Stimulated activated CD4-positive, alpha-beta T cell treated with anti-CD3 and anti-CD28 coated beads, Interleukin-4, amount 100 ng/mL, for 48 hours (primary cell): Measurements from ENCODE around the gene WDFY2.

Source experiments
- DNase-seq, 2 donors: peaks; one replicate each; pipeline ENCODE4 v3.0.0-alpha.2; 2020; ENCODE audit warnings: low read depth in 2 of 2

Gene WDFY2

DNA sequence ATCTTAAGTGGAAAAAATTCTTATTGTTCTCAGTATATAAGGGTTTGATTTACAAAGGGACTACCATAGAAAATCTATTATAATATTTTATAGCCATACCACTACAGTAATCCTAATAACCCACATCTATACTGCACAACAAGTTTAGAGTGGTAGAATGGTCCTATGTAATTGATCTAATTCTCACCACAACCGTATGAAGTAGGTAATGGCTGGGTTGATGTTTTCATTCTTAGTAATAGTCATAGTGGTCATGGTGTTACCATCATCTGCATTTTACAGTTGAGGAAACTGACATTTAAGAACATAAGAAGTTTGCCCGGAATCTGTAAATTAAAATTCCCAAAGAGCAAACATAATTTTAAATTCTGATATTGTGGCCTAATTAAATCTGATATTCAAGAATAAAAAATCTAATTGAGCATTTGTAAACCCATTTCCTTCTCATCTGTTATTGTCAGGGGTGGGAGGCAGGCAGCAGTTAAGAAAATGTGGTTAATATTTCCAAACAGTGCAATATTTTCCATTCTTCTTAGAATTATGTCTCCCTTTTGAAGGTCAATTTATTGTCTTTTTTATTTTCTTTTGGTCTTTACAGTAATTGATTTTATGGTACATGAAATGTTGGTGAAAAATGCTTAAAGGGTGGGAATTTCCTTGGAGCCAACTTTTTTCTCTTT lies 154.1 kb downstream of the WDFY2 start:
- no peak for DNase-seq

DNA sequence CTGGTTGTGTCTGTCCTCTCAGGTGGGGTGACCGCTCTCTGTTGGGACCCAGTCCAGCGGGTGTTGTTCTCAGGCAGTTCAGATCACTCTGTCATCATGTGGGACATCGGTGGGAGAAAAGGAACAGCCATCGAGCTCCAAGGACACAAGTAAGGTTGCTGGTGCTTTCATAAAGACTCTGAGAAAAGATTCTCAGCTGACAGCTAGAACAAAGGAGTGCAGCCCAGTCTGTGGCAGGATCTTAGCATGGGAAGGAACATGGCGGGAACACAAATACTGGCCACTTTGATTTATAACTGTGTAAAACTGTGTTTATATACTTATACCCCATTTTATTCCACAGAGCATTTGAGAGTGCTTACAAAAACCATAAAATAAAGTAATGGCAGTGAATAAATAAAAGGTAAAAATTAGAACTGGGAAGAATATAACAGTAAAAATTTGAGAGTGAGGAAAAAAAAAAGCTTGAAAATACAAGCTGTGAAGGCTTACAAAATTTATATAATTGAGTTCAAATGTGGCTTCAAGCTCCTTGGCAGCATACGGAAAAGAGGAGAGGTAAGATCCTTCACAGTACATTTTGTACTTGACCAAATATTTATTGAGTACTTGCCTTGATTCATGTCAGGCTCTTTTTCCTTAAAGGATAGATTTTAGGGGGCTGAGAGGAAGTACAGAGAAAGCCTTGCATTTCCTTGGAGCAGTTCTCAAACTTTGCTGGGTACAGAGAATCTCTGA lies 154.9 kb downstream of the WDFY2 start:
- DNase-seq: no peak

DNA sequence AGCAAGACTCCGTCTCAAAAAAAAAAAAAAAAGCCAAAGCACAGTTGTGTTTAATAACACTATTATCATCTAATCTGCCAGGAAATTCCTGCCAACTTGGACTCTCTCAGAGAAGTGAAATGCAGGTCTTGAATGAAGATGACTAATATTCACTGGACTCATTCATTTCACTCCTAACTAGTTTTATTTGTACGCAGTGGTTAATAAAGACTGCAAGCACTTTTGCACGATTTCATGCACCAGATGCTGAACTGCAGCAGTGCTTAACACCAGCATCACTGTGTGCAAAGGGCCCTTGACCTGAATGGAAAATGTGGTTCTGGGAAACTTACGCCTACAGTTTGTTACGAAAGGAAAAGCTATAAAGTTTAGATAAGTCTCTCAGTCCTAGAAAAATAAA lies 156.4 kb downstream of the WDFY2 start:
- no peak for DNase-seq

DNA sequence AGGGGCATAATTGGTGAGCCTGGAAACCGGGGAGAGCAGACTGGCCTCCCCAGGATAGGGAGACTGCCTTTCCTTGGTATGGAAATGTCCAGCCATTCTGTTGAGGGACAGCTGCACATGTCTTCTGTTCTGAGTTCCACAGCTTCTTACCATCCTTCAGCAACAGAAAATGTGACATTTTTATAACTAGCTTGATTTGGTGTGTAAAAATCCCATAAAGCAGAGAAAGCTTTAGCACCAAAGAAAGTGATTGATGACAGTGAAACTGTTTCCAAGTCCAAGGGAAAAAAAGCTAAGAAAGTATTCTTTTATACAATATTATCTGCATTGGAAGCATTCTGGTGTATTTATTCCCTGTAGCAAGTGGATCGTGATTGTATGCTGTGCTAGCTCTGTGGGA lies 157.8 kb downstream of the WDFY2 start:
- no peak for DNase-seq

DNA sequence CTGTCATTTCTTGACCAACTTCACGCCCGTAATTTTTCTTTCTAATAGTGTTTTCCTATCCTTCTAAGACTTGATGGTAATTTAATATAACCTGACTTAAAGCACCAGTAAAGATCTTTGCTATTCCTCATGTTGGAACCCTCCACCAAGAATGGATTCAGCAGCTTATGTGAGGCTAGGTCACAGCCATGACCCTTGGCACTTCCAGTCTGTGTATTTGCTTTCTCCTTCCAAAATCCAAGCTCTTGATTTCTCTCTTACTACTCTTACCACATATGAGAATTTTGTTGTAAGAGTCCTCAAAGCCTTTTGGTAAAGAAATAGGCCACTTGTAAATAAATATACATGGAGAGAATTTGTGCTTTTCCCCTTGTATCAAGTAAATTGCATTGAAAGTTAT lies 158.3 kb downstream of the WDFY2 start:
- no peak for DNase-seq

- no peak for DNase-seq
Observed at GRCh38 chr13:51745243-51745642, 161.0 kb downstream of the WDFY2 start.

DNA sequence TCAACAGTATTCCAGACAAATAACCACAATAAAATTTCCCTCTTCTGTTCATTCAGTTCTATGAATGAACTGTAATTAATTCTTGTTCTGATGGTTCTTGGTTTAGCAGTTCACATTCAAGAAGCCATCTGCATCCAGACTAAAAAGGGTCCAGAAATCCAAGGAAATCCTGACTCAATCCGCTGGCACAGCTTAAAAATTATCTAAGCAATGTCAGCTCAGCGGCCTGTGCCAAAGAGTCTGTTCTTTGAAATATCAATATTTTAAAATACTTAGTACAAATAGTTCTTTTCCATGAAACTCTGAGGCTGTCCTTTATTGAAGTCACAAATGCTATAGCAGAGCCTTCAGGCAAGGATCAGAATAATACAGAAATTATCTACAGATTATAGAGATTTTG lies 162.5 kb downstream of the WDFY2 start:
- no peak for DNase-seq

GRCh38 chr13:51747438-51748434 lies 163.5 kb downstream of the WDFY2 start:
- no peak for DNase-seq

- no peak for DNase-seq
Observed at GRCh38 chr13:51756651-51757050, 172.4 kb downstream of the WDFY2 start.

GRCh38 chr13:51758691-51759090 lies 174.4 kb downstream of the WDFY2 start:
- no peak for DNase-seq

DNA sequence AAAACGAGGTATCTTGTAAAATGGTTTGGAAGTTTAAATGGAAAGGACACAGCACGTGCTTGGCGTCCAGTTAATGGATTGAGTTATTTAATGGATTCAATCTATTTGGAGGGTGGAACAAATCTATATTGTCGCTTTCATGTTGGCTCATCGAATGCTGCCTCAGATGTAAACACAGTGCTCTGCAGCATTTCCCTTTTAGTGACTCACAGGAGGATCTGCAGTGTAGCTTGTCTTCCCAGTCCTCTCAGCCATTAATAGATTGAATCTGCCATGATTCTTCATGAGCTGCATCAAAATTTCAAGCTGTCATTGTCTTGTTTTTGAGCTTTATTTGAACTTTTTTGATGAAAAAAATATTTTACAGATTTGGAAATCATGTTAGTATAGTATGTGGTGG lies 175.0 kb downstream of the WDFY2 start:
- DNase-seq: no peak

DNA sequence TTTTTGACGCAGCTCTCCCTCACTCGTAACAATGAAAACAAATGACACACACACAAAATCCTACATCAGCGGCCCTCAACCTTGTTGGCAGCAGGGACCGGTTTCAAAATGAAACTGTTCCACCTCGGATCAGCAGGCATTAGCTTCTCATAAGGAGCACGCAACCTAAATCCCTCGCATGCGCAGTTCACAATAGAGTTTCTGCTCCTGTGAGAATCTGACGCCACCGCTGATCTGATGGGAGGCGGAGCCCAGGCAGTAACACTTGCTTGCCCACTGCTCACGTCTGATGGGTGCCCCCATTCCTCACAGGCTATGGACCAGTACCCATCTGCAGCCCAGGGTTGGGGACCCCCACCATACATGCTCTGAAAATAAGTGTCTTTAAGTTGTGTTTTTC lies 176.3 kb downstream of the WDFY2 start:
- no peak for DNase-seq

DNA sequence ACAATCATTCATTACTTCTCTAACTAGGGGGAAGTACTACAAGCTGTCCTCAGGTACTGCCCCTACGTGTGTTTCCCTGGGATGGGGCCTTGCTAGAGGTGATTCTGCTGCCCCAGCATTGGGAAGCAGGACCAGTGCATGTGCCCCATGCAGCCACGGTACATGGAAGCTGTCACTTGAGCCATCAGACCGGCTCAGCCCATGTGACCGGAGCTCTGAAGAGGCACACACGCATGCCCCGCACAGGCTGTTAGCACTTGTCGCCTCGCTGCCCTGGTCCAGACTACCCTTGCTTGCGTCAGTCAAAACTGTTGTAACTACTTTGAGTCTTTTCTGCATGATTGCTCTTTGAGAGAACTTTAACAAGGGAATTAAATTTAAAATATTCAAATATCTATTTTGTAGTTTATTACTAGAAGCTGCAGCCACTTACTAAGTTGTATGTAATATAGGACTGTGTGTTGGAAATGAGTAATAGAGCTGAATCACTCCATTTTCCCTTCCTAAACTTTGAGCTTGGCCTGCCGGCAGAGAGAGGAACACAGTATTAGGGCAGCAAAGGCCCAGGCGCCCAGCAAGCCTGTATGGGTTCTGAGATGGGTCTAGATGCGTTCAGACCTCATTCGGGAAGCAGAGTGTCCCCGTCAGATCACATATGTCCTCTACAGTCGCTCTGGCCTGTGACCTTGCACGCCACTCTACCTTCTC lies 177.5 kb downstream of the WDFY2 start:
- no peak for DNase-seq

DNA sequence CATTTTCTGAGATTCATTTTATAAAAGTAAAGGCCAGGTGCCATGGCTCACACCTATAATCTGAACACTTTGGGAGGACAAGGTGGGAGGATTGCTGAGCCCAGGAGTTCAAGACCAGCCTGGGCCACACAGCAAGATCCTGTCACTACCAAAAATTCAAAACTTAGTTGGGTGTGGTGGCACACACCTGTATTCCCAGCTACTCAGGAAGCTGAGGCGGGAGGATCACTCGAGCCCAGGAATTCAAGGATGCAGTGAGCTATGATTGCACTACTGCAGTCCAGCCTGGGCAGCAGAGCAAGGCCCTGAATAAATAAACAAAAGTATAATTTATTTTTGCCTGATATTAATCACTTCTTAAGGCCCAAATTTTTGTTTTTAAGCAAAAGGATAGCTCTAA lies 179.2 kb downstream of the WDFY2 start:
- no peak for DNase-seq

DNA sequence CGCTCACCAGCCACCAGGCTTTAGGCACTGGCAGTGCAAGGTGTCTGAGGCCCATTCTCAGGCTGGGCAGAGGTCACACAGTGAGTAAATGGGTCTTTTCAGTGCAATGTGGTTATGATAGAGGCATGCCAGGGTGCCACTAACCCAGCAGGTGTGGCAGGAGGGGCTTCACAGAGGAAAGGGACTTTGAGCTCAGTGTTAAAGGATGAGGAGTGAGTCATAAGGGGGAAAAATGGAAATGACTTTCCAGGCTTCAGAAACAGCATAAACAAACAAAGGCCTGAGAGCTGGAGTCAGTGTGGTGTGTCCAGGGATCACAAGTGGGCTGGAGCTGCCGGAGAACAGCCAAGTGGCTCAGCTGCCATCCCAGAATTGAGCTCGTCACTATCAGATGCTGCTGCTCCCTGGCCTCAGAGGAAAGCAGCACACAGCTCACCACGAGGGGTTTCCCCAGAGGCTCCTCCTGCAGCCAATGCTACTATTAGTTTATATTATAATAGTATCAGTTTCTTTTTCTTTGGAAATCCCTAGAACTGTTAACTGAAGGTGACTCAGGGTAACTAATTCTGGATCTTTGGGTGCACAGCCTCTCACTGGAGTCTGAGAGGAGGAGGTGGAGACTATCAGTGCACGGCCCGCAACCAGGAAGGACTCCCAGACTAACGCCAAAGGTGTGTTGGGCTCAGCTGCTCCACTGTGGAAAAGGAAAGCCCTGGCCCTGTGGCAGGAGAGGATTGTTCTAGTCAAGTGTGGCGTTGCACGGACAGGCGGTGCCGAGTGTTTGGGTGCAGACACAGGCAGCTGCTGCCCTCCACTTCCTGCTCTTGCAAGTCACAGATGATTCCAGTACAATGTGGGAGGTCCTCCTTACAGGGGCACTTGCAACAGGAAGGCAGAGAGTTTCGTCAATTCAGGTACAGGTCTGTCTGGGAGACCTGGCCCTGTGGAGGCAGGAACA lies 180.2 kb downstream of the WDFY2 start:
- peak; percentile 43 to 64 for DNase-seq

DNA sequence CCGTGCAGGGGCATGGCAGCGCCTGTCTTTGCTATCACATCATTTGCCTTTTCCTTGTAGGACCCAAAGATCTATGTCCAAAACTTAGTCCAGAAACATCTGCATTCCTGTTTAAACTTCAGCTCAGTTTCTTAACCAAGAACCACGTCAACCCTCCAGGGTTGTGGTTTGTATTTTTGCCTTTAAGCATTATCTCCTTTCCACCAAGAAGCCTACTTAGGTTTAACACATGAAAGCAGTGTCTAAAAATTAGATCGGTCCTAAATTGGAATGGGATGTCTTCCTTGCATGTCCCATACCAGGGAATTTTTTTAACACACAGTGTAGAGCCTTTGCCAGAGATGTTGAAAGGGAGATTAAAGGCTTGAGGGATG lies 180.9 kb downstream of the WDFY2 start:
- no peak for DNase-seq

DNA sequence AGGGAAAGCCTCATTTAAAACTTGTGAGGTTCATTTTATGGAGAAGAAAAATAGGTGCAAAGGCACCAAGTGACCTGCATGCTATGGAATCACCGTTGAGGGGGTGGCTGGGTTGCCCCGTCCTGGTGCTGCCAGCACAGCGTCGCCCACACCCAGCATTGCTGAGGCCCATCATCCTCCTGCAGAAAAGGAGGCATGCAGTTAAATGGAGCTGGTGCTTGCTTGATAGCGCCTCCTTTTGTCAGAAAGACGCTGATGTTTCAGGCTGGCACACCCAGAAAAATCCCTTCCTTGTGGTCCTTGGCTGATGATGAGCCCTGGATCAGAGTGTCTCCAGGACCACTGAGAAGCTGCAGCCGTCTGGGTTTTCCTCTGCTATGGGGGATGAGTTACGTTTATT lies 182.8 kb downstream of the WDFY2 start:
- DNase-seq: no peak

DNA sequence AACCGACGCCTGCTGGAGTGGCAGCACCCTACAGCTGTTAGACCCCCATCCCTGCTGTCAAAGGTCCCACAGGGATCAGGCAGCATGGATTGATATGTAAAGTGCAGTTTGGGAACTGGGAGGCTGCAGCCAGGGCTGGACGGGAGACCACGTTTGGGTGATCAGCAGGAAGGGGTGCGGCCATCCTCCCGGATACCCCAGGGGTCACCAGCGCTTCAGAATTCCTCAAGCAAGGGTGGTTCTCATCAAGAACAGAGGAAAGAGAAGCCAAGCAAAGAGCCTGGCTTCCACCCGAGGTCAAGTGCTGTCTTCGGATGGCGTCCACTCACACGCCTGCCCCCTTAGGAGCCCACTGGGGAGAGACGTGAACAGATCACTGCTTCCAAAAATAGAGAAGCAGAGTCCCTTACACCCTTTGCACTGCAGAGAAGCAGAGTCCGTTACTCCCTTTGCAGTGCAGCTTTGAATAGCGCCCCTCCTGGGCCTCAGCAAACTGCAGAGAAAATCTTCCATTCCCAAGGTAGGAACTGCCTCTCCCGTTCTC lies 184.2 kb downstream of the WDFY2 start:
- DNase-seq: no peak

GRCh38 chr13:51768976-51769375 lies 184.7 kb downstream of the WDFY2 start:
- no peak for DNase-seq

DNA sequence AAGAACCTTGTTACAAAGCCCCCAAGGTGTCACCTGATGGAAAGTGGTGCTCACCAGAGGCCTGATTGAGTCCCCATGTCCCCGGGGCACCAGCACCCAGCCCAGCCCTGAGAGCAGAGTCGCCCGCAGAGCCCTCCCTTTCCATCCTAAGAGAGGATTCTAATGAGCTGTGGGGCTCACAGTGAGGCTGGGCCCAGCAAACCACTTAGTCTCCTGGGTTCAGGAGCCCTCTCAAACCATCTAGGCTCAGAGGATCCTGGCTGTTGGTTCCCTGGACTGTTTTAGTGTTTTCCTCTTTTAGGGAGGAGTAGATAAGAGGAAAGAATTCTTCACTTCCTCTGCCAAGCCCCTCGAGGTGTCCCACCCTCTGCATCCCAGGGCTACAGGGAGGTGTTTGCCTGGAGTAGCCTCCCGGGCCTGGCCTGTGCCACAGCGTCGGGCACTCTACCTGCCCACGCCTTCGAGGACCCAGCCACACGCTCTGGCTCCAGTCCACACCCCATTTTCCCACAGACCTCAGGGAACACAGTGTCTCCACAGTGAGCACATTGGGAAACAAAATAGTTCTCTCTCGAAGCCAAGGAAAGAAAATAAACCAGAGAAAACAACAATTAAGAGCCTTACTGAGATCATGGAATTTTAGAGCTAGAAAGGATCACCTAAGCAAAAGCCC lies 185.3 kb downstream of the WDFY2 start:
- no peak for DNase-seq
